LoVo (cell line): Measurements from ENCODE around the gene TJP3.

Experiments
- DNase-seq: peaks from one replicate; pipeline ENCODE4 v3.0.0-alpha.2; 2016; ENCODE audit warnings: low spot score

Gene TJP3

GRCh38 chr19:3783660-3784584 is 75.7 kb downstream of the TJP3 start:
- DNase-seq: no peak

GRCh38 chr19:3784607-3785450 is 76.6 kb downstream of the TJP3 start:
- DNase-seq: no peak

GRCh38 chr19:3785451-3785937 is 77.3 kb downstream of the TJP3 start:
- no peak for DNase-seq

- no peak for DNase-seq
Observed at GRCh38 chr19:3785938-3786824, 78.0 kb downstream of the TJP3 start, which contains the start of gene MATK. Gene MATK, minus strand, starts transcription at chr19:3786381. Its CDS starts 1,246 bp downstream, at chr19:3785135.

- DNase-seq: no peak
Observed at GRCh38 chr19:3788996-3789778, 81.0 kb downstream of the TJP3 start.

- no peak for DNase-seq
Observed at GRCh38 chr19:3790209-3790734, 82.1 kb downstream of the TJP3 start.

GRCh38 chr19:3790941-3791340 is 82.8 kb downstream of the TJP3 start:
- DNase-seq: no peak

- DNase-seq: no peak
Observed at GRCh38 chr19:3792114-3792513, 83.9 kb downstream of the TJP3 start.

GRCh38 chr19:3793799-3794198 is 85.6 kb downstream of the TJP3 start:
- DNase-seq: no peak

GRCh38 chr19:3796358-3796757 is 88.2 kb downstream of the TJP3 start:
- no peak for DNase-seq

GRCh38 chr19:3798137-3798536 is 90.0 kb downstream of the TJP3 start:
- no peak for DNase-seq
